ENCODE results near the gene DEDD. TPM values are rescaled to one million over a fixed set of nuclear protein-coding genes. Genes with fewer than 3 reads are reported as not detected.

Gene DEDD
- polyA plus RNA-seq, 1 of the 3 experiments (the other 2 are of a cell fraction) = 45.0 TPM

DNA sequence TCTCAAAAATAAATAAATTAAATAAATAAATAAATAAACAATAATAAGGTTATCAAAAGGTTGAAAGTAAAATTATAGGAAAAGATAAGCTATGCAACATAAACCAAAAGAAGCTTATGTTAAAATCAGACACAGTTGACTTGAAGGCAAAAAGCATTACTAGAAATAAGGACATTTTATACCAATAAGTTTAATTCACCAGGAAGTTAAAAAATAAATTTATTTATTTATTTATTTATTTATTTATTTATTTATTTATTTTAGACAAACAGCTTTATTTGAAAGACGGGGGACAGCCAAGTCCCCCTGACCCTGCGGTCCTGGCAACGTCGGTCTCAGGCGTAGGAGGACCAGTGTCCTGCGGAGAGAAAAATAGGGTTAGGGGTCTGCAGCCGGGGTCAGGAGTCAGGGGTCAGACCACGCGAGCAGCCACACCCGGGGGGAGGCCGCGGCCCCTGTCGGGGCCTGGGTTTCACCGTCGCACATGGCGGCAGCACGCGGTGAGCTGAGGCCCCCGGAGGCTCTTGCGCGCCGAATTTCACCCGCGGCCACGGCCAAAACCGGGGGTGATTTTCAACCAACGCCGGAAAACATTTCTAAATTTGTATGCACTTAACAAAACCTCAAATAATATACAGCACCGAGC, 8.4 kb upstream of the DEDD start:
- no peaks in the 10 kb centered on the region for H3K79me2 ChIP-seq (ENCODE audit: insufficient read depth)
- POLR2A ChIA-PET = interaction anchor here (0.8 kb wide), 1 partner anchor 19 kb away, joined by 5 read pairs; no protein-coding TSS in a partner anchor
- CTCF ChIA-PET = interaction anchor here (0.9 to 1.3 kb wide), 6 partner anchors 11 to 53 kb away, joined by 3 to 5 read pairs (median 4); partner anchors contain the start of genes PPOX and UFC1
- no peaks in the 10 kb centered on the region for H3K9me3 ChIP-seq
- no peak overlapping the region for H3K27ac ChIP-seq (ENCODE audit: low read depth in 2 of 2, low read length in 1 of 2)
- no peak overlapping the region for H2AFZ ChIP-seq (ENCODE audit: low read depth)
- no peaks in the 10 kb centered on the region for H3K27me3 ChIP-seq (ENCODE audit: insufficient read depth)
- DNase-seq = no peak
- H3F3A ChIP-seq (replicated peaks; ENCODE audit: insufficient read depth) = peaks cover 9% of the 10 kb centered on the region
- H3K36me3 ChIP-seq (replicated peaks in 1 of 2; ENCODE audit: control insufficient read depth in 1 of 2, insufficient read depth in 2 of 2, low read length in 1 of 2) = no peaks in the 10 kb centered on the region
- no peak overlapping the region for H3K4me3 ChIP-seq (ENCODE audit: low read depth in 2 of 2, low read length in 1 of 2)
- H3K9ac ChIP-seq = no peak overlapping the region
- no peaks in the 10 kb centered on the region for H4K20me1 ChIP-seq (ENCODE audit: insufficient read depth)
- 97% methylated on average over 19 of the region's 29 CpGs for WGBS (ENCODE audit: low lambda C conversion rate)
- TF ChIP-seq, protein P1, sequence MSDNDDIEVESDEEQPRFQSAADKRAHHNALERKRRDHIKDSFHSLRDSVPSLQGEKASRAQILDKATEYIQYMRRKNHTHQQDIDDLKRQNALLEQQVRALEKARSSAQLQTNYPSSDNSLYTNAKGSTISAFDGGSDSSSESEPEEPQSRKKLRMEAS (IDR thresholded peaks at IDR 0.05; ENCODE audit: low read depth) = no peak
- TF ChIP-seq FOXM1 (IDR thresholded peaks at IDR 0.05; ENCODE audit: low read depth) = no peak
- no peak for TF ChIP-seq RCOR1 (IDR thresholded peaks at IDR 0.05; ENCODE audit: low read length)
- TF ChIP-seq, protein P2, sequence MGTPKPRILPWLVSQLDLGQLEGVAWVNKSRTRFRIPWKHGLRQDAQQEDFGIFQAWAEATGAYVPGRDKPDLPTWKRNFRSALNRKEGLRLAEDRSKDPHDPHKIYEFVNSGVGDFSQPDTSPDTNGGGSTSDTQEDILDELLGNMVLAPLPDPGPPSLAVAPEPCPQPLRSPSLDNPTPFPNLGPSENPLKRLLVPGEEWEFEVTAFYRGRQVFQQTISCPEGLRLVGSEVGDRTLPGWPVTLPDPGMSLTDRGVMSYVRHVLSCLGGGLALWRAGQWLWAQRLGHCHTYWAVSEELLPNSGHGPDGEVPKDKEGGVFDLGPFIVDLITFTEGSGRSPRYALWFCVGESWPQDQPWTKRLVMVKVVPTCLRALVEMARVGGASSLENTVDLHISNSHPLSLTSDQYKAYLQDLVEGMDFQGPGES (IDR thresholded peaks at IDR 0.05; ENCODE audit: low read depth, low read length) = no peak
- no peak for TF ChIP-seq NFIC (IDR thresholded peaks at IDR 0.05; ENCODE audit: borderline replicate concordance)
- no peak for TF ChIP-seq GATA2 (CRISPR knock-in tag; IDR thresholded peaks at IDR 0.05)
- TF ChIP-seq, protein P3, sequence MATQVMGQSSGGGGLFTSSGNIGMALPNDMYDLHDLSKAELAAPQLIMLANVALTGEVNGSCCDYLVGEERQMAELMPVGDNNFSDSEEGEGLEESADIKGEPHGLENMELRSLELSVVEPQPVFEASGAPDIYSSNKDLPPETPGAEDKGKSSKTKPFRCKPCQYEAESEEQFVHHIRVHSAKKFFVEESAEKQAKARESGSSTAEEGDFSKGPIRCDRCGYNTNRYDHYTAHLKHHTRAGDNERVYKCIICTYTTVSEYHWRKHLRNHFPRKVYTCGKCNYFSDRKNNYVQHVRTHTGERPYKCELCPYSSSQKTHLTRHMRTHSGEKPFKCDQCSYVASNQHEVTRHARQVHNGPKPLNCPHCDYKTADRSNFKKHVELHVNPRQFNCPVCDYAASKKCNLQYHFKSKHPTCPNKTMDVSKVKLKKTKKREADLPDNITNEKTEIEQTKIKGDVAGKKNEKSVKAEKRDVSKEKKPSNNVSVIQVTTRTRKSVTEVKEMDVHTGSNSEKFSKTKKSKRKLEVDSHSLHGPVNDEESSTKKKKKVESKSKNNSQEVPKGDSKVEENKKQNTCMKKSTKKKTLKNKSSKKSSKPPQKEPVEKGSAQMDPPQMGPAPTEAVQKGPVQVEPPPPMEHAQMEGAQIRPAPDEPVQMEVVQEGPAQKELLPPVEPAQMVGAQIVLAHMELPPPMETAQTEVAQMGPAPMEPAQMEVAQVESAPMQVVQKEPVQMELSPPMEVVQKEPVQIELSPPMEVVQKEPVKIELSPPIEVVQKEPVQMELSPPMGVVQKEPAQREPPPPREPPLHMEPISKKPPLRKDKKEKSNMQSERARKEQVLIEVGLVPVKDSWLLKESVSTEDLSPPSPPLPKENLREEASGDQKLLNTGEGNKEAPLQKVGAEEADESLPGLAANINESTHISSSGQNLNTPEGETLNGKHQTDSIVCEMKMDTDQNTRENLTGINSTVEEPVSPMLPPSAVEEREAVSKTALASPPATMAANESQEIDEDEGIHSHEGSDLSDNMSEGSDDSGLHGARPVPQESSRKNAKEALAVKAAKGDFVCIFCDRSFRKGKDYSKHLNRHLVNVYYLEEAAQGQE (IDR thresholded peaks at IDR 0.05; ENCODE audit: low read depth, low read length) = no peak
- TF ChIP-seq, protein P4, sequence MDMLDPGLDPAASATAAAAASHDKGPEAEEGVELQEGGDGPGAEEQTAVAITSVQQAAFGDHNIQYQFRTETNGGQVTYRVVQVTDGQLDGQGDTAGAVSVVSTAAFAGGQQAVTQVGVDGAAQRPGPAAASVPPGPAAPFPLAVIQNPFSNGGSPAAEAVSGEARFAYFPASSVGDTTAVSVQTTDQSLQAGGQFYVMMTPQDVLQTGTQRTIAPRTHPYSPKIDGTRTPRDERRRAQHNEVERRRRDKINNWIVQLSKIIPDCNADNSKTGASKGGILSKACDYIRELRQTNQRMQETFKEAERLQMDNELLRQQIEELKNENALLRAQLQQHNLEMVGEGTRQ (IDR thresholded peaks at IDR 0.05; ENCODE audit: borderline replicate concordance, low read depth, low read length) = no peak
- no peak for TF ChIP-seq JUND (IDR thresholded peaks at IDR 0.05)
- no peak for TF ChIP-seq ZBTB33 (IDR thresholded peaks at IDR 0.05; ENCODE audit: borderline replicate concordance, low read depth)
- TF ChIP-seq TEAD4 (IDR thresholded peaks at IDR 0.05; ENCODE audit: borderline replicate concordance, insufficient read depth) = no peak
- no peak for TF ChIP-seq POLR2AphosphoS5 (IDR thresholded peaks at IDR 0.05; ENCODE audit: low read depth, low read length)
- no peak for TF ChIP-seq RFX5 (IDR thresholded peaks at IDR 0.05; ENCODE audit: low read length)
- TF ChIP-seq ELF1 (IDR thresholded peaks at IDR 0.05) = no peak
- no peak for TF ChIP-seq EP300 (IDR thresholded peaks at IDR 0.05; ENCODE audit: borderline replicate concordance in 1 of 2, low read depth in 1 of 2, low read length in 1 of 2)
- no peak for TF ChIP-seq FOXJ3 (CRISPR knock-in tag; IDR thresholded peaks at IDR 0.05)
- H3K4me1 ChIP-seq (ENCODE audit: control insufficient read depth in 1 of 2, insufficient read depth in 2 of 2, low read depth in 1 of 2, low read length in 1 of 2) = no peaks in the 10 kb centered on the region
- no peak overlapping the region for H3K4me2 ChIP-seq
- H3K9me2 ChIP-seq = no peaks in the 10 kb centered on the region
